ENCODE data around the gene PAK1. TPM values are rescaled to one million over a fixed set of nuclear protein-coding genes. Genes with fewer than 3 reads are reported as not detected.

PAK1 gene
- polyA plus RNA-seq, 3 donors = 10.3 to 12.6 (median 11.2) TPM

DNA sequence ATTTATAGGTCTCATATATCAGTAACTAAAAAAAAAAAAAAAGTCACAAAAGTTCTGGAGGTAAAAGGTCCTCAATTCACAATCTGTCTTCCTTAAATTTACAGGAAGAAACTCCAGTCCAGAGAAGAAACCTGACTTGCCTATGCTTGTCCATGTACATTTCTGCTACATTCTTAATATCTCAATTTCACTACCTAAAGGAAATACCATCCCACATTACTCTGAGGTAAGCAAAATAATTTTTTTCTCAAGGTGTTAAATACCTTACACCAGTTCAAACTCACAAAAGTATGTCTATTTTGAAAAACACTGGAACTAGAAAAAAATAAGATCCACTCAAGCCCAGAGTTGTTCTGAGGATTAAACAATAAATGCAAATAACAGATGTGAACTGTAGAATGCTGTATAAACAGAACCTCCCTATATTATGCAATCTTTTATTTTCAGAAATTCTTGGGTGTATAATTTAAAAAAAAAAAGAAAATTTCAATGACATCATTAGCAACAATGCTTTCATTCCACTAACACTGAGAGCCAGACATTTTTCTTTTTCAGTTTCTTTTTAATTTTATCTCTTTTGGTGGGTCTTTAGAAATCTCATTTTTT is 122.5 kb downstream of the PAK1 start:
- no peak overlapping the region for H3K27ac ChIP-seq (ENCODE audit: low read depth, low read length)

GRCh38 chr11:77347948-77348347 is 125.9 kb downstream of the PAK1 start:
- H3K27ac ChIP-seq (ENCODE audit: low read depth, low read length) = no peak overlapping the region
- 80 to 87% (median 85%) methylated on average over 2 of the region's 2 CpGs for WGBS, 3 donors

DNA sequence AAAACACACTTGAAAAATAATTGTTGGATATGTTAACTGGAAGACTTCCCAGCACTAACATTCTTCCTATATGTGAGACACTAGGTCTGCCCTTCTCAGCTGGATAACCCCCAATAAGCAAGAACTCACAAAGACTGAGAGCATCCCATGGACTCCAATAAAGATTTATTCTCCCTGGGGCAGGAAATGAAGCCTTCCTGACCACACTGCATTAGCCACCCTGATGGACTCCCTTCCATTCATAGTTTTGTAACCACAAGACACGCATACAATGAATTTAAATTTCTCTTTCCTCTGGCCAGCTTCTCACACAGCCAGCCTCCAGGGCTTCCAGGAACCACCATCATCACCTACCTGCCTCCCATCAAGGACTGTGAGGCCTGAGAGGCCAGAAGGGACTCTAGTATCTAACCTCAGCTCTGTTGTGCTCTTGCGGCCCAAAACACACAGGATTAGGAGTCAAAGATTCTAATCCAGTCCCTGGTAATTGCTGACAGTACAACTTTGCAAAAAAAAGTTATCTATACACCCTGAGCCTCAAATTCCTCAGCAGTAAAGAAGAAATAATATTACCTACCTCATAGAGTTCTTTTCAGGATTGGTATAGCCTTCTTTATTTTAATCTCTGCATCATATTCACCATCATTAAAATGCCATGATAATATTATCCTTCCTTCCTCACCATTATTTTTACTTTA is 126.8 kb downstream of the PAK1 start:
- no peak overlapping the region for H3K27ac ChIP-seq (ENCODE audit: low read depth, low read length)
- WGBS, 3 donors = 91 to 96% (median 93%) methylated on average over 2 of the region's 2 CpGs

- H3K27ac ChIP-seq (ENCODE audit: low read depth, low read length) = no peak overlapping the region
- WGBS, 3 donors = 72 to 82% (median 79%) methylated on average over 3 of the region's 3 CpGs
Measured at GRCh38 chr11:77345621-77346020, 128.3 kb downstream of the PAK1 start.

DNA sequence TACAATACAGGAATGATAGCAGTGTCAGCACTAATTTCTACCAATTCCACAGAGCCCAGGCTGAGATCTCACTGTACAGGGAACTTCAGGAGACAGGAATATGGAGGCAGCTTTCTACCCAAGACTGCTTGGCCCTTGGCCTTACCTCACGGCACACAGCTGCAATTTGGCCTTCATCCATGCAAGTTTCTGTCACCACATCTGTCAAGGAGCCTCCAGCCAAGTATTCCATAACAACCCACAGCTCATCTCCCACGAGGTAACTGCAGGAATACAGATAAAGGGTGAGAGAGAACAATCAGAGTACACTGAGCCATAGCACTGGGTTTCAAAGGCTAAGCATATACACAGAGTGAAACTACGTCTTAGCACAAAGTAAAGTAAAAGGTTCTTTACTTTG is 133.4 kb downstream of the PAK1 start:
- H3K27ac ChIP-seq (ENCODE audit: low read depth, low read length) = no peak overlapping the region
- WGBS, 3 donors = 63 to 70% (median 65%) methylated on average over 3 of the region's 3 CpGs

GRCh38 chr11:77332259-77332658 is 141.6 kb downstream of the PAK1 start:
- 89 to 98% (median 93%) methylated on average over 1 to 2 of the region's 3 CpGs for WGBS, 3 donors
- H3K27ac ChIP-seq (ENCODE audit: low read depth, low read length) = no peak overlapping the region

GRCh38 chr11:77325159-77325558 is 148.7 kb downstream of the PAK1 start:
- WGBS, 3 donors = 80 to 96% (median 84%) methylated on average over 1 of the region's 1 CpG
- no peak overlapping the region for H3K27ac ChIP-seq (ENCODE audit: low read depth, low read length)

- H3K27ac ChIP-seq (ENCODE audit: low read depth, low read length) = no peak overlapping the region
Measured at GRCh38 chr11:77324508-77324907, 149.4 kb downstream of the PAK1 start.

DNA sequence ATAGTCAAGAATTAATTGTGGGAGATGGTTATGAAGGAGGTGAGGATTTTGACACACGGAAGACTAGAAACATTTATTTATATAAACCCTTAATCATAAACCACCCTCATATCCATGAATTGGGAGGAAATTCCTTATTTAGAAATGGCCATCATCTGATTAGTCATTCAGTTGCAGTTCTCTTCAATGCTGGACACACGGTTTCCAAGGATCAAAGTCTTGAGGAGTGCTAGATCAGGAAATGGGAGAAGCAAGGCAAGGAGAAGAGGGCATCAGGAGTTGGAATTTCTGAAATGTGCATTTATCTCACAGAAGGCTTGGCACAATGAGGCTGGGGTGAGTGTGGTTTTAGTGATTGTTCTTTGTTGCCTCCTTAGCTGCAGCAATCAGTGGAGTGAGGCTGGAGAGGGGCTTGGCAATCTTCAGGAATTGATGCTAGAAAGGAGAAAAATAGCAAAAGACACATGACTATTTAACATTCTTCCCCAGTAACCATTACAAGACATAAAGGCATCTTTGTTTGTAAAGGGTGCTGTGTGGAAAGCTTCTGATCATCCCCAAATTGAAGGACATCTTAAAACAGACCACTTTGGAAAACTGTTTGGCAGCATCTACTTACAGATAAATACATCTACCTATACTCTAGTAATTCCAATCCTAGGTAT is 150.8 kb downstream of the PAK1 start:
- 76 to 90% (median 84%) methylated on average over 2 of the region's 2 CpGs for WGBS, 3 donors

DNA sequence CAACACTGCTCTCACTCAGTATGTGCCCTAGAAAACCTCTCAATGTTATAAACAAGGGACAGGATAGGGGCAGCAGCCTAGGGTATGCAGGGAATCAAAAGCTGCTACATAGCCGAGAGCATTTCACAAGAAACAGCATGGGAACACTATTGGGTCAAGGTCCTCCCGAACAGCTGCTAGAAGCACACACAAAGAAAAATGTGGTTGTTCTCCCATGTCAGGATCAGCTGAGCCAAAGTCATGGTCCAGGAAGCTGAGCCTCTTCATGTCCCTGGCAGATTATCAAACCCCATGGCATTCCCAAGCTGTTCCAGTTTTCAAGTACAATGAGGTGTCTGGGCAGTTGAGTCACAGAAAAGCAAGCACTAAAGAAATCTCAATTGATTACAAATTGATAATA is 151.4 kb downstream of the PAK1 start:
- WGBS, 3 donors = 45 to 91% (median 83%) methylated on average over 2 of the region's 2 CpGs
- no peak overlapping the region for H3K27ac ChIP-seq (ENCODE audit: low read depth, low read length)

More for the DNA sequence above, 150.8 kb downstream of the PAK1 start:
- no peak overlapping the region for H3K27ac ChIP-seq (ENCODE audit: low read depth, low read length)

DNA sequence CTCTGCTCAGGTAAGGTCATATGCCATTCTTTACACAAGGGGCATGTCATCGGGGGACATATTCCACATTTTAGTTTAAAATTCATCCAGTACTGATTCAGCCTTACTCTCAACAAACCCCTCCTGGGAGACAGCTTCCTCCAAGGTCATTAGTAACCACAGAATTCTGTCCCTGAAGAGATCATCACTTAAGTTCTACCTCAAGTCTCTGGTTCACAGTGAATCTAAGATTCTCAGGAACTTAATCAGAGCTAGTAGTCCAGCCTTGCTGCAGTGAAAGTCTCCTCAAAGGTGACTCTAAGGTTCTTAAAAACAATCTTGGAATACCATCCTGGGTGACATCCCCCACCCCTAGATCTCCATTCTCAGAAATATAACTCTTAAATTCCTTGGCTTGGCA is 153.5 kb downstream of the PAK1 start:
- 87 to 90% (median 87%) methylated on average over 1 of the region's 1 CpG for WGBS, 3 donors
- H3K27ac ChIP-seq (ENCODE audit: low read depth, low read length) = no peak overlapping the region

DNA sequence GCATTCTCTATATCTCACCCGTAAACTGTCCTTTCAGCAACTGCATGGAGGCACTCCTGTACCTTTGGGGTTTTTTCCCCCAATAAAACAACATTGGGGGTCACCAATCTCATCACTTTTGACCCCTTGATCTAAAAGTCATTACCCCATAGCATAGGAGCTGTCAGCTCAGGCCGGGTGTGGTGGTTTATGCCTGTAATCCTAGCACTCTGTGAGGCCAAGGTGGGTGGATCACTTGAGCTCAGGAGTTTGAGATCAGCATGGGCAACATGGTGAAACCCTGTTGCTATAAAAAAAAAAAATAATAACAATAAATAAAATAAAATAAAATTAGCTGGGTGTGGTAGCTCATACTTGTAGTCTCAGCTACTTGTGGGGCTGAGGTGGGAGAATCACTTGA is 155.3 kb downstream of the PAK1 start:
- 84 to 90% (median 88%) methylated on average over 2 of the region's 2 CpGs for WGBS, 3 donors
- H3K27ac ChIP-seq (ENCODE audit: low read depth, low read length) = no peak overlapping the region

- H3K27ac ChIP-seq (ENCODE audit: low read depth, low read length) = no peak overlapping the region
- WGBS, 3 donors = 50 to 66% (median 54%) methylated on average over 5 of the region's 5 CpGs
Measured at GRCh38 chr11:77316733-77317342, 157.1 kb downstream of the PAK1 start.

DNA sequence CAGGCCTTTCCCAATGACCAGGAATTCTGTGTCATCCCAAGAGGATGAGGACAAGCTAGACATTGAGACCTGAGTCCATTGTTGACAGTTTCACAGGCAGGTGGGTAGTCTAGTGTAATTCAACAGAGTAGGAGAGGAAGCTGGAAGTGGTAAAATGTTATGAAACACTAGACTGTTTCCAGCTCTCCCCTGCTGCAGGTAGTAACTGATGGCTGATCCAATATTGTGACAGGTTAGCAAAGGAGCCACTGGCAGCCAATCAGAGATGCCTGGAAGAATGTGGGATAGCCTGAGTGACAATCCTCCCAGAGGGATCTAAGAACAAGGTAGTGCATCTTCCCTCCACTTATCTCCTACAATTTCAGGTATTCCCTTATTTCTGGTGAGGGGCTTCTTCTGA is 161.8 kb downstream of the PAK1 start:
- H3K27ac ChIP-seq (ENCODE audit: low read depth, low read length) = no peak overlapping the region

GRCh38 chr11:77311701-77312100 is 162.2 kb downstream of the PAK1 start:
- H3K27ac ChIP-seq (ENCODE audit: low read depth, low read length) = no peak overlapping the region
- 94 to 99% (median 94%) methylated on average over 3 of the region's 3 CpGs for WGBS, 3 donors

- no peak overlapping the region for H3K27ac ChIP-seq (ENCODE audit: low read depth, low read length)
- 75 to 86% (median 80%) methylated on average over 5 of the region's 5 CpGs for WGBS, 3 donors
Measured at GRCh38 chr11:77310721-77311120, 163.2 kb downstream of the PAK1 start.

GRCh38 chr11:77309401-77310085 is 164.4 kb downstream of the PAK1 start:
- no peak overlapping the region for H3K27ac ChIP-seq (ENCODE audit: low read depth, low read length)
- WGBS, 3 donors = 83 to 88% (median 86%) methylated on average over 5 of the region's 5 CpGs

DNA sequence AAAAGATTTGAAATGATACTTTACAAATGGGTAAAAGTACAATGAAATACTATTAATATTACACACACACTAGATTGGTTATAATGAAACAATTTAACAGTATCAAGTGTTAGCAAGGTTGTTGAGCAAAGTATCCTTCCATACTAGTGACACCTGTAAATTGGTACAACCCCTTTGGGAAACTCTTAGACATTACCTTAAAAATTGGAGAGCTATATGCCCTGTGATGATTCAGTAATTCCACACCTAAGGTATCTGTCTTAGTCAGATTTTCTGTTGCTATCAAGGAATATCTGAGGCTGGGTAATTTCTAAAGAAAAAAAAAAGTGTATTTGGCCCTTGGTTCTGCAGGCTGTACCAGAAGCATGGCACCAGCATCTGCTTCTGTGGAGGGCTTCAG is 165.1 kb downstream of the PAK1 start:
- H3K27ac ChIP-seq (ENCODE audit: low read depth, low read length) = no peak overlapping the region

DNA sequence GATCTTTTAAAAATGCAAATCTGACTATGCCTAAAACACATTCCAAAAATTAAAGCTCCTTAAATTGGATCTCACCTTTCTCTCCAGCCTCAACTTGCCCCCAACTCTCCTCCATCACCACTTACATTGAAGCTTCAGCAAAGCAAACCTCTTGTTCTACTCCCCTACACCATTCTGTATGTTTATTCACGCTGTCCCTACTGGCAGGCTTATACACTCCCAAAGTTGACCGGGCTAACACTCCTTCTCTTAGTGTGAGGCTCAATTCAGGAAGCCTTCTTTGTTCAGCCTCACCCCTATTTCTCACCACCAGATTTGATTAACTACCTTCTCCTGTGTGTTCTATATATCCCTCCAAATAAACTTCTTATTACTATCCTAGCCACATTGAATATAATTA is 170.6 kb downstream of the PAK1 start:
- WGBS, 3 donors = 84 to 93% (median 87%) methylated on average over 2 of the region's 2 CpGs
- H3K27ac ChIP-seq (ENCODE audit: low read depth, low read length) = no peak overlapping the region
